ENCODE results near the gene ZNF44. TPM values are rescaled to one million over a fixed set of nuclear protein-coding genes. Genes with fewer than 3 reads are reported as not detected.

ZNF44 gene
- total RNA-seq, 1 experiment from 2014 or later, result 2.7 TPM

- Histone ChIP-seq H3K27ac (no peak overlapping the region), H3K27me3 (replicated peaks) (no peaks in the 10 kb centered on the region), H3K4me1 (replicated peaks) (no peaks in the 10 kb centered on the region), H3K36me3 (no peaks in the 10 kb centered on the region), H3K9me3 (replicated peaks) (peaks cover 7% of the 10 kb centered on the region; the same call in 1 of the 2 replicates), H3K4me3 (no peak overlapping the region)
- DNase-seq (ENCODE audit: low read depth in 1 of 2, low spot score in 2 of 2), result no peak
Observed at GRCh38 chr19:12237143-12237839, 57.4 kb downstream of the ZNF44 start.

GRCh38 chr19:12232961-12233360 is 61.7 kb downstream of the ZNF44 start:
- no peak overlapping the region for H3K27ac ChIP-seq

GRCh38 chr19:12230751-12231733 is 63.6 kb downstream of the ZNF44 start:
- H3K27ac ChIP-seq, result no peak overlapping the region

More at GRCh38 chr19:12232961-12233360, 61.7 kb downstream of the ZNF44 start:
- Histone ChIP-seq H3K27me3 (replicated peaks) (no peaks in the 10 kb centered on the region), H3K4me3 (no peak overlapping the region), H3K9me3 (replicated peaks) (peaks cover 5% of the 10 kb centered on the region), H3K36me3 (no peaks in the 10 kb centered on the region), H3K4me1 (replicated peaks) (no peaks in the 10 kb centered on the region)
- DNase-seq (ENCODE audit: low read depth in 1 of 2, low spot score in 2 of 2), result no peak

GRCh38 chr19:12229990-12230389 is 64.7 kb downstream of the ZNF44 start:
- H3K9me3 ChIP-seq (replicated peaks), result peaks cover 5% of the 10 kb centered on the region
- no peaks in the 10 kb centered on the region for H3K27me3 ChIP-seq (replicated peaks)
- no peaks in the 10 kb centered on the region for H3K4me1 ChIP-seq (replicated peaks)
- no peak overlapping the region for H3K4me3 ChIP-seq
- DNase-seq (ENCODE audit: low read depth in 1 of 2, low spot score in 2 of 2), result no peak
- no peaks in the 10 kb centered on the region for H3K36me3 ChIP-seq
- no peak overlapping the region for H3K27ac ChIP-seq

More at GRCh38 chr19:12230751-12231733, 63.6 kb downstream of the ZNF44 start:
- no peaks in the 10 kb centered on the region for H3K36me3 ChIP-seq
- no peak for DNase-seq (ENCODE audit: low read depth in 1 of 2, low spot score in 2 of 2)
- H3K4me1 ChIP-seq (replicated peaks), result no peaks in the 10 kb centered on the region
- peaks cover 5% of the 10 kb centered on the region for H3K9me3 ChIP-seq (replicated peaks)
- no peaks in the 10 kb centered on the region for H3K27me3 ChIP-seq (replicated peaks)
- H3K4me3 ChIP-seq, result no peak overlapping the region

GRCh38 chr19:12224676-12225075 is 70.0 kb downstream of the ZNF44 start:
- no peak for DNase-seq (ENCODE audit: low read depth in 1 of 2, low spot score in 2 of 2)
- Histone ChIP-seq H3K4me3 (no peak overlapping the region), H3K27ac (no peak overlapping the region), H3K27me3 (replicated peaks) (no peaks in the 10 kb centered on the region), H3K9me3 (replicated peaks) (peaks cover 12% of the 10 kb centered on the region), H3K4me1 (replicated peaks) (no peaks in the 10 kb centered on the region), H3K36me3 (no peaks in the 10 kb centered on the region)

- Histone ChIP-seq H3K36me3 (no peaks in the 10 kb centered on the region), H3K4me1 (replicated peaks) (no peaks in the 10 kb centered on the region), H3K4me3 (no peak overlapping the region), H3K27me3 (replicated peaks) (no peaks in the 10 kb centered on the region), H3K9me3 (replicated peaks) (peaks cover 19% of the 10 kb centered on the region), H3K27ac (no peak overlapping the region)
- no peak for DNase-seq (ENCODE audit: low read depth in 1 of 2, low spot score in 2 of 2)
Observed at GRCh38 chr19:12222980-12223630, 71.6 kb downstream of the ZNF44 start.

Other genes starting within 250 kb of the ZNF44 start
- gene ZNF878, start 241.9 kb downstream of the ZNF44 start, total RNA-seq (2014; rRNA removed; shearing (Covaris generic)), result 0.08 TPM in 1 of 2 replicates, not detected in the other
- 0.13 and 0.82 TPM in 2 replicates for gene ZNF844, start 230.2 kb downstream of the ZNF44 start, total RNA-seq (2014; rRNA removed; shearing (Covaris generic))
- 0.53 and 5.4 TPM in 2 replicates for gene ZNF20, start 154.5 kb downstream of the ZNF44 start, total RNA-seq (2014; rRNA removed; shearing (Covaris generic))
- 2.6 and 8.4 TPM in 2 replicates for gene ZNF625, start 138.1 kb downstream of the ZNF44 start, total RNA-seq (2014; rRNA removed; shearing (Covaris generic))
- 3.8 and 7.2 TPM in 2 replicates for gene ZNF136, start 131.8 kb downstream of the ZNF44 start, total RNA-seq (2014; rRNA removed; shearing (Covaris generic))
- gene ZNF563, start 38.8 kb upstream of the ZNF44 start, total RNA-seq (2014; rRNA removed; shearing (Covaris generic)), result 0.45 and 1.2 TPM in 2 replicates
- gene ZNF442, start 70.8 kb upstream of the ZNF44 start, total RNA-seq (2014; rRNA removed; shearing (Covaris generic)), result 1.1 and 1.2 TPM in 2 replicates
- gene ZNF799, start 106.4 kb upstream of the ZNF44 start, total RNA-seq (2014; rRNA removed; shearing (Covaris generic)), result 0.19 and 0.42 TPM in 2 replicates
- 0.71 TPM in 1 of 2 replicates, not detected in the other for gene ZNF443, start 146.1 kb upstream of the ZNF44 start, total RNA-seq (2014; rRNA removed; shearing (Covaris generic))
- gene ZNF709, start 189.9 kb upstream of the ZNF44 start, total RNA-seq (2014; rRNA removed; shearing (Covaris generic)), result 0.97 TPM in 1 of 2 replicates, not detected in the other

Measured in SJSA1 (cell line).